Esophagus squamous epithelium (tissue), 4 donors: ENCODE data around the gene LRBA.

Experiments used
- POLR2A ChIP-seq, 4 donors: fragments of 450-650 bp; IDR thresholded peaks; one replicate each; pipeline ENCODE4 v1.6.1; 2017; ENCODE audit warnings: antibody characterized with exemption in 4 of 4, mild to moderate bottlenecking in 4 of 4, moderate library complexity in 3 of 4
- TF ChIP-seq, protein P1 (sequence below), 6 experiments: fragments of 450-650 bp in 4 of 6; fragments of 200-600 bp in 2 of 6; sonication (generic) in 2 of 6; IDR thresholded peaks; one replicate each; pipeline ENCODE4 v1.5.1; 2016 to 2019; ENCODE audit warnings: antibody characterized with exemption in 6 of 6, mild to moderate bottlenecking in 4 of 6, moderate library complexity in 4 of 6

DNA sequence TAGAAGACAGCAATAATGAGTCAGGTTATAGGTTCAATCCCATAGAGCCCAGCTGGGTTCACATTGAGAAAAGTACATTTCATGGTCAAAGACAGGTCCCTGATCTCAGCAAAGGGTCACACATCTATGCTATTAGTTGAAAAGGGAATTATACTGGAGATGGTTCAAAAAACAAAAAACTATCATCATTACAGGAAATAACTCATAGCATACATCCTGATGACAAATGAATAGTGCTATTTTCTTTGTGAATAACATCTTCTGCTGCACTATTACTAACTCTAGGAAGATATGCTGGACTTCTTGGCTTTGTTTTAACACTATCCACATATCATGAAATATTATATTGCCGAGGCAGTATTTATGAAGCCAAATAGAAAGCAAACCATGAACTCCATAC is 635.6 kb downstream of the LRBA start:
- TF ChIP-seq, protein P1, sequence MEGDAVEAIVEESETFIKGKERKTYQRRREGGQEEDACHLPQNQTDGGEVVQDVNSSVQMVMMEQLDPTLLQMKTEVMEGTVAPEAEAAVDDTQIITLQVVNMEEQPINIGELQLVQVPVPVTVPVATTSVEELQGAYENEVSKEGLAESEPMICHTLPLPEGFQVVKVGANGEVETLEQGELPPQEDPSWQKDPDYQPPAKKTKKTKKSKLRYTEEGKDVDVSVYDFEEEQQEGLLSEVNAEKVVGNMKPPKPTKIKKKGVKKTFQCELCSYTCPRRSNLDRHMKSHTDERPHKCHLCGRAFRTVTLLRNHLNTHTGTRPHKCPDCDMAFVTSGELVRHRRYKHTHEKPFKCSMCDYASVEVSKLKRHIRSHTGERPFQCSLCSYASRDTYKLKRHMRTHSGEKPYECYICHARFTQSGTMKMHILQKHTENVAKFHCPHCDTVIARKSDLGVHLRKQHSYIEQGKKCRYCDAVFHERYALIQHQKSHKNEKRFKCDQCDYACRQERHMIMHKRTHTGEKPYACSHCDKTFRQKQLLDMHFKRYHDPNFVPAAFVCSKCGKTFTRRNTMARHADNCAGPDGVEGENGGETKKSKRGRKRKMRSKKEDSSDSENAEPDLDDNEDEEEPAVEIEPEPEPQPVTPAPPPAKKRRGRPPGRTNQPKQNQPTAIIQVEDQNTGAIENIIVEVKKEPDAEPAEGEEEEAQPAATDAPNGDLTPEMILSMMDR (IDR thresholded peaks at IDR 0.05) = no peak
- no peak for TF ChIP-seq POLR2A (IDR thresholded peaks at IDR 0.05)
